HTERT RPE-1 (cell line): ENCODE data around the gene CDC27.
"Not testable (repeated sequence)": the region's sequence is repeated elsewhere in the genome, so short reads cannot be mapped to it uniquely, and the experiment has no call there.

Experiments used
- in situ Hi-C: fragments of 300-500 bp; cut with MboI; formaldehyde crosslinking; loops from 4 replicates; pipeline ENCODE4 v1.14.3; 2020; ENCODE audit warnings: low sequenced_read_pairs

Gene CDC27

GRCh38 chr17:47220531-47220999, 31.5 kb upstream of the CDC27 start:
- in situ Hi-C loops, result no loop called here

DNA sequence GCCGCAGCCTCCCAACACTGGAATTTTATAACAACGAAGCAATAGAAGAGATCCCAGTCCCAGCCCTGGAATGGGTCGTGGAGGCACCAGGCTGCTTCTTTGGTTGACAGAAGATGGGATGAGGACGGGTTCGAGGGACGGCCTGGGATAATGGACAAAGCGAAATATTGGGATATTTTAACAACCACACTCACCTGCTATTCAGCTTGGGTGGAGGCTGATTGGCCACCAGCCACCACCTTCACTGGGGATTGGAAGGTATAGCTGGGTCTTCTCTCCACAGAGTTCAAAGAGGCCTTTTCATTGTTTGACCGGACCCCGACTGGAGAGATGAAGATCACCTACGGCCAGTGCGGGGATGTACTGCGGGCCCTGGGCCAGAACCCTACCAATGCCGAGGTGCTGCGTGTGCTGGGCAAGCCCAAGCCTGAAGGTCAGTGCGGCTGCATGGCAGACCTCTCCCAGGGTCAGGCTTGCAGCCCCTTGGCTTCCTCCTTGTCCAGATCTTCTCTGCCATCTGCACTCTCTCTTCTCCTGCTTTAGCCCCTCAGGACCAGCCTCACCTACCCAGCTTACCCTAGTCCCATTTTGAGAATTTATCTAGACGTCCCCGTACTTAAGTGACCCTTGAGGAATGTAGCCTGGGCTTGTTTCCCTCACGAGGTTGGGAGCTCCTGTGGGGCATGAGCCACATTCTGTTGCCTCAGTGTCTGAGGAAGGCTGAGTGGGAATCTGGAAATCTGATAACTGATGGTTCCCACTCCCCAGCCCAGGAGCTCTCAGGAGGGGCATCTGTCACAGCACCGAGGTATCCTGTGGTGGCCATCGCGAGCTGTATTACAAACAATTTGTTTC, 30.8 kb upstream of the CDC27 start:
- in situ Hi-C loops, result no loop called here

GRCh38 chr17:47218896-47219430, 29.9 kb upstream of the CDC27 start:
- in situ Hi-C loops, result no loop called here

GRCh38 chr17:47217279-47217678, 28.2 kb upstream of the CDC27 start:
- in situ Hi-C loops, result not testable (repeated sequence)

GRCh38 chr17:47216821-47217220, 27.7 kb upstream of the CDC27 start:
- in situ Hi-C loops, result not testable (repeated sequence)

GRCh38 chr17:47214931-47215330, 25.8 kb upstream of the CDC27 start:
- in situ Hi-C loops, result no loop called here

DNA sequence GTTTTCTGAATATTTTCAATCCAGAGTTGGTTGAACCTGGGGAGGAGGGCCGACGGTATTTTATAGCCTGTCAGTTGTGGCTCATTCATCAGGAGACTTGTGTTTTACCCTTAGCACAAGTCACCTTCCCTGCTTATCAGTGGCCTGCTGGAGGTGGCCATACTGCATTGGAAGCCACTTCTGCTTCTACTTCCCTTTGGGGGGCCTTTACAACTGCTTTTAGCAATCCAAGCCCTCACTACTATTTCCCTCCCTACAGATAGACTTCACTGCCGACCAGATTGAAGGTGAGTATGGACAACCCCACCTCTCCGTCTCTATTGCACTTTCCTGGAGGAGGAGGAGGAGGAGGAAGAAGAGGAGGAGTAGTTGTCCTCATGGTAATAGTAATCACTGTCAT, 24.4 kb upstream of the CDC27 start:
- in situ Hi-C loops, result no loop called here

DNA sequence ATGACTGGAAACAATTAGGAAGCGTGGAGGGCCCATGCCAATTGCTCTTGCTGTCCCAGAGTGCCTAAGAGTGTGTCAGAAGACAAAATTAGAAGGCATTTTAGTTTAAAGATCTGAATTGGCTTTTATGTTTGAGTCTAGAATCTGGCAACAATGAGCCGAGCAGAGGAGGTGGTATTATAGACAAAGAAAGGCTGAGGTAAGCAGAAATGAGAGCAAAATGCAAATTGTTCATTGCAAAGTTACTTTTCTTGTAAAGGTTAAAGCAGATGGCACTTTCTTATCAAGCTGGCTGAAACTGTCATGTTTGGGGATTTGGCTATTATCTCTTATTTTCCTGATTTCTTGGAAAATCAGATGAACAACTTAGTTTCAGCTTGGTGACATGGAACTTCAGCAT, 23.4 kb upstream of the CDC27 start:
- in situ Hi-C loops, result no loop called here

- in situ Hi-C loops, result no loop called here
Observed at GRCh38 chr17:47210779-47211178, 21.7 kb upstream of the CDC27 start.

DNA sequence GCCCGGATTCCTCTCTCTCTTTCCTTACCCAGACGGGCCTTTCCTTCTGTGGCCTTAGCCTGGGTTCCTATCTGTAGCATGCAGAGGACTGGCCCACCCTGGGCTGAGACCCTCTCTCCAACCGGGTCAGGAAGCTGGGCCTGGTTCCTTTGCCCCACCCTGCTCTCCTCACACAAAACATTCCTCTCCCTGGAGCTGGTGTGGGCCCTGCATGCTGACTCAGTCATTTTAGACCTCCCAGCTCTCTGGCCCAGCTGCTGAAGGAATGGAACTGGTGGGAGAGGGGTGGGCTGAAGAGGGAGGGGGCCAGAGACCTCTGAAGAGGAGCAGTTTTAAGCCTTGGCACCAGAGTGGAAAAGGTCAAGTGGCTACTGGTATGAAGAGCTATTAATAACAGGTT, 21.0 kb upstream of the CDC27 start:
- in situ Hi-C loops, result no loop called here

GRCh38 chr17:47209499-47209898, 20.4 kb upstream of the CDC27 start:
- in situ Hi-C loops, result no loop called here

DNA sequence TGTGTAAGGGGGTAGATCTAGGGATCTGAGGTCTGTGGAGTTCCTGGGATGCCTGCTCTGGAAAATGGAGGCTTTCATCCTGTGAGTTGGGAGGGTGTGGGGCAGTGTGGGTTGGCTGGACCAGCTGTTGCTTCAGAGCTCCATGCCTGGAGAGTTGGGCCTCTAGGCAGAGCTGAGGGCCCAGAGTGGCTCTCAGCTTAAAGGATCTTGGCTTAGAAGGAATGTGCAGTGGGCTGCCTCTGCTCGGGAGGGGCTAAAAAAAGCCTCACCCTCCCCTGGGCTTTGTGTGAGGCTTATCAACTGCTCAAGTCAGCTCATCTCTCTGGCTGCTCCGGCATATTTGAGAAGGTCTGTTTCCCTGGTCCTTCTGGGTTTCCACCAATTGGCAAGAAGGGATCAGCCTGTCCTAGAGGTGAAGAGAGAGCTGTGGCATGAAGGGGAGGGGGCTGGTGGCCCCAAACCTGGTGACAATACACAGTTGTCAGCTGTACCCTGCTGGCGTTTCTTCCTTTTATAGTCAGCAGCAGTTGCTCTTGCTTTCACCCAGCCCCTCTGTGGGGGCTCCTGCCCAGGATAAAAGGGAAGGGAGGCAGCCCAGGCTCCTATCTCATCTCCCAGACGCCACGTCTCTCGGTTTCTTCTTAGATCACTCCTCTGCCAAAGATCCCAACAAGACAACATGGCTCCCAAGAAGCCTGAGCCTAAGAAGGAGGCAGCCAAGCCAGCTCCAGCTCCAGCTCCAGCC, 19.8 kb upstream of the CDC27 start, which contains the start of gene MYL4:
Gene MYL4, plus strand, starts transcription at position 605 of the 745 bp plus-strand sequence. Its CDS starts 75 bp downstream, at position 680.
- in situ Hi-C loops, result no loop called here

- in situ Hi-C loops, result no loop called here
Observed at GRCh38 chr17:47207143-47208067, 18.3 kb upstream of the CDC27 start.

DNA sequence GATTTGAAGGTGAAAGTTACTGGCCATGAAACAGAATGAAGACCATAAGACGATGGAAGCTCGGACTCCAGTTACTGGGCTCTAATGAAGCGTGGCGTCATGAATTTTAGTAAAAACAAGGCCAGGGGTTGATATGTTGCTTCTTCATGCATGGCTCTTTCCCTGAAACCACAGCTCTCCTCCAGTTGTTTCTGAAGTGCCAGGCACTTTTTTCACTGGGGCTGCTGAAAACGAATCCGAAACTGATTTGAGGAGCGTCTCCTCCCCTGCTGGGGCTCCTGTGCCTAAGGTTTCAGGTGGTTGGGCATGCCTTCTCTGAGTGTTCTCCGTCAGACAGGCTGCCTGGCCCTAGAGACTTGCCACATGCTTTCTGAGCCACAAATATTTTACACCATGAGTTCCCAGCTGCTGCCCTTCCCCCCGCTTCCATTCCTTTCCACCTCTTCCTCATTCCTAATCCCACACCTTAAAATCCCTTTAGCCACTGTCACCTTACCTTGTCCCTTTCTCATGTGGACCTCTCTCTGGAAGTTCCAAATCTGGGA, 16.4 kb upstream of the CDC27 start:
- in situ Hi-C loops, result no loop called here

GRCh38 chr17:47204722-47205418, 15.8 kb upstream of the CDC27 start:
- in situ Hi-C loops, result no loop called here

DNA sequence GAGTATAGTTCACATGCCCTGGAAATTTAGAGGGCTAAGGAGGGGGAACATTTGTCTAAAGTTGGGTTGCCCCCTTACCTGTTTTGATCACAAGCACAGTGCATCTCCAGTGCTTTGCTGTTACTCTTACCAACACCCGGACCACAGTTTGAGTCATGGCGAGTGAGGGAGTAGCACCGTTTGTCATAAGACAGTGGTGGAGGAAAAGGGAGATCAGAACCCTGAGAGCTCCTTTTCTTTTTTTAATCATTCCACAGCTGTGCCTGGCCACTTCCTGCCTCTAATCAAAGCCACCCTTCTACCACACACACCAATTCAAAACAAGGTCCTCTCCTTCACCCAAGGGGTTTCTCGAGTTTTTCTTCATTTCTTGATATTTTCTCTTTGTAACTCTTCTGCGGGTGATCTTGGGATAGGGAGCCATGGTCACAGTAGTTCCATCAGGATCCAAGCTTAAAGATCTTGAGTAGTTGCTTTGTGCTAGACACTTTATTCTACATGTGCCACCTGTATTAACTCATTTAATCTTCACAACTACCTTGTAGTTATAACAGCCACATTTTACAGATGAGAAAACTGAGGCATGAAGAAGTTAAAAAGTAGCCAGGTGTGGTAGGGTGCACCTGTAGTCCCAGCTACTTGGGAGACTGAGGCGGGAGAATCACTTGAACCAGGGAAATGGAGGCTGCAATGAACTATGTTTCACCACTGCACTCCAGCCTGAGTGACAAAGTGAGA, 15.1 kb upstream of the CDC27 start:
- in situ Hi-C loops, result no loop called here

DNA sequence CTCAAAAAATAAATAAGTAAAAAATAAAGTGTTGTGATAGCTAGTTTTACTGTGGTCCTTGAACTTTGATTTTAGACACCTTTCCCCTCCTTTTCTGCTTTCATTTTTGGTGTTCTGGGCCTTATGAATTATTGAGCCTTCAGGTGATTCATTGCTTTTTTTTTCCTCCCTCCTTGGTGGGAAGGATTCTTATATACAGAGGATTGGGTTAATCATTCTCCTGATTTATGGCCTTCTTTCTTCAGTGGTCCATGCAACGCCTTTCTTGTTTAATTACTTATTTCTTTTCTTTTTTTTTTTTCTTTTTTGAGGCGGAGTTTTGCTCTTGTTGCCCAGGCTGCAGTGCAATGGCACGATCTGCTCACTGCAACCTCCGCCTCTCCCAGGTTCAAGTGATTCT, 12.1 kb upstream of the CDC27 start:
- in situ Hi-C loops, result no loop called here

DNA sequence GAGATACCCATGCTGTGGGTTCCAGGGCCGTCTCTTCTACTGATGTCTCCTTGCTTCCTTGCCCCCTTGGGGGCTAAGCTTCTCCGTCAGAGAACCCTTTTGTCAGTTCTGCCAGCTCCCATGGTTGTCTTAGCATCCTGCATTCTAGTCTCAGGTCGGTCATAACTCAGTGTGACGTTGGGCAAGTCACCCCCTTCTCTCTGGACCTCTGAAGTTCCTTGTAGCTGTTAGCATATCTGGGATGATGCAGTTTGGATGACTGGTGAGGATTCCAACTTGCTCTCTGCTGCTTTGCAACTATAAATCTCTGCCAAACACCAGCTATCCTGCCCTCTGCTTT, 11.2 kb upstream of the CDC27 start:
- in situ Hi-C loops, result no loop called here

DNA sequence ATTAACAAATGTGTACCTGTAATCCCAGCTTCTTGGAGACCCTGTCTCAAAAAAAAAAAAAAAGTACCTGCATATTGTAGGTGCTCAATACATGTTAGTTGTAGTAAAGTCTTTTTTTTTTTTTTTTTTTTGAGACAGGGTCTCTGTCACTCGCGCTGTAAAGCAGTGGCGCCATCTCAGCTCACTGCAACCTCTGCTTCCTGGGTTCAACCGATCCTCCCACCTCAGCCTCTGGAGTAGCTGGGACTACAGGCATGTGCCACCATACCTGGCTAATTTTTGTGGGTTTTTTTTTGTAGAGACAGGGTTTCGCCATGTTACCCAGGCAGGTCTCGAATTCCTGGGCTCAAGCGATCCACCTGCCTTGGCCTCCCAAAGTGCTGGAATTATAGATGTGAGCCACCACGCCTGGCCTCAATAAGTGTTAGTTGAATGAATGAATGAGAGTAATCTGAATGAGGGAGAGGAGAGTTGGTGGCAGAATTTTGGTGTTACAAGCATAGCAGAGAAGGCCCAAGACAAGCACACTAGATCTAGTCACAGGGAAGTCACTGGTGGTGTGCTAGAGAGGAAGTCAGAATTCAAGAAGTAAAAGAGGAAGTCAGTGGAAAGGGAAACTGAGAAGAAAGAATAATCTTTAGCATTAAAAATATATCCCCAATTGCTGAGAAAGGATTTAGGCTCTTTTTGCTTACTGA, 10.7 kb upstream of the CDC27 start:
- in situ Hi-C loops, result no loop called here
